Measurements from ENCODE around the gene CPM. TPM values are rescaled to one million over a fixed set of nuclear protein-coding genes. Genes with fewer than 3 reads are reported as not detected.

Gene CPM
- total and polyA plus RNA-seq, 8 donors: 5.7 to 103 (median 45.8) TPM

DNA sequence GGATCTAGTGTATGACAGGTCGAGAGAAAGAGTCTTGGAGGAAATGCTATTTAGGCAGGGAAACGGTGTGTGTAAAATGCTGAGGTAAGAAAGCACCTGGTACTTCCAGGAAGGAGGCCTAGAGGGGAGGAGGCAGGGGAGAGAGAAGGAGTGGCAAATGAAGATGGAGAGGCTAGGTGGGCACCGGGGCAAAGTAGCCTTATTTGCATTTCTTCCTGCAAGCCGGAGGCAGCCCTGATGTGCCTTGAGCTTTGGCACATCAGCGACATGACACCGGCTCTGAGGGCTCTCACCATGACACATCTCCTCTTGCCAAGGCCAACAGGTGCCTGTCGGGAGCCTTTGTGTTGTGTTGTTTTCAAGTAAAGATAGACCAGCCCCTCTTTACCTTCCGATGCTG is 61.6 kb downstream of the CPM start:
- Histone ChIP-seq H3K36me3 (peaks cover 3 to 52% (median 39%) of the 10 kb centered on the region in 4 donors), H3K9me3 (no peaks in the 10 kb centered on the region), H3K27me3 (no peaks in the 10 kb centered on the region), H3K4me3 (no peak overlapping the region), H3K27ac (no peak overlapping the region), H3K4me1 (no peaks in the 10 kb centered on the region)
- DNase-seq: no peak
- no peak for TF ChIP-seq EP300 (IDR thresholded peaks at IDR 0.05)
- no peak for TF ChIP-seq POLR2AphosphoS5 (IDR thresholded peaks at IDR 0.05)
- TF ChIP-seq, protein P1, sequence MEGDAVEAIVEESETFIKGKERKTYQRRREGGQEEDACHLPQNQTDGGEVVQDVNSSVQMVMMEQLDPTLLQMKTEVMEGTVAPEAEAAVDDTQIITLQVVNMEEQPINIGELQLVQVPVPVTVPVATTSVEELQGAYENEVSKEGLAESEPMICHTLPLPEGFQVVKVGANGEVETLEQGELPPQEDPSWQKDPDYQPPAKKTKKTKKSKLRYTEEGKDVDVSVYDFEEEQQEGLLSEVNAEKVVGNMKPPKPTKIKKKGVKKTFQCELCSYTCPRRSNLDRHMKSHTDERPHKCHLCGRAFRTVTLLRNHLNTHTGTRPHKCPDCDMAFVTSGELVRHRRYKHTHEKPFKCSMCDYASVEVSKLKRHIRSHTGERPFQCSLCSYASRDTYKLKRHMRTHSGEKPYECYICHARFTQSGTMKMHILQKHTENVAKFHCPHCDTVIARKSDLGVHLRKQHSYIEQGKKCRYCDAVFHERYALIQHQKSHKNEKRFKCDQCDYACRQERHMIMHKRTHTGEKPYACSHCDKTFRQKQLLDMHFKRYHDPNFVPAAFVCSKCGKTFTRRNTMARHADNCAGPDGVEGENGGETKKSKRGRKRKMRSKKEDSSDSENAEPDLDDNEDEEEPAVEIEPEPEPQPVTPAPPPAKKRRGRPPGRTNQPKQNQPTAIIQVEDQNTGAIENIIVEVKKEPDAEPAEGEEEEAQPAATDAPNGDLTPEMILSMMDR (IDR thresholded peaks at IDR 0.05): no peak
- no peak for TF ChIP-seq POLR2A (IDR thresholded peaks at IDR 0.05)
- intact Hi-C loops (cut with DNase I; ENCODE audit: low total_unique reads): no loop called here
- 75 to 89% (median 80%) methylated on average over 7 to 8 of the region's 8 CpGs for WGBS, 5 donors

DNA sequence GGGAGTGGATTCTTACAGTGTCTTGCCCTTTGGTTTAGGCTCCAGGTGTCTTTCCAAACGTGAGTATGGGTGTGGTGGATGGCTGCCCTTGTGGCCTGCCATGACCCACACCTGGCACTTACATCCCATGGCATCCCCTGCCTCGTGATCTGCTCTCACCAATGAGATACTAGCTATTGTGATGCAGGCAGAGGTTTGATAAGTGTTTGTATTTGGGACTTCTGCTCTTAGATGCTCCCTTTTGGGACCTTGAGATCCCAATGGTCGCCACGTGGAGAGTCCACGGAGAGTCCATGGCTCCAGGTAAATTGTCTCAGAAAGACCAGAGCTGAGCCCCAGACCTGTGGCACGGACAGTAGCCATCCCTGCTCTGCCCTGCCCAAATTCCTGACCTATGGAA is 62.5 kb downstream of the CPM start:
- Histone ChIP-seq H3K27ac (no peak overlapping the region), H3K36me3 (peaks cover 3 to 57% (median 40%) of the 10 kb centered on the region in 4 donors), H3K27me3 (no peaks in the 10 kb centered on the region), H3K4me1 (no peaks in the 10 kb centered on the region), H3K9me3 (no peaks in the 10 kb centered on the region), H3K4me3 (no peak overlapping the region)
- intact Hi-C loops (cut with DNase I; ENCODE audit: low total_unique reads): no loop called here
- no peak for DNase-seq
- 80 to 87% (median 81%) methylated on average over 6 of the region's 6 CpGs for WGBS, 5 donors
- TF ChIP-seq, protein P1 (IDR thresholded peaks at IDR 0.05): no peak
- no peak for TF ChIP-seq POLR2AphosphoS5 (IDR thresholded peaks at IDR 0.05)
- TF ChIP-seq POLR2A (IDR thresholded peaks at IDR 0.05): no peak
- TF ChIP-seq EP300 (IDR thresholded peaks at IDR 0.05): no peak

DNA sequence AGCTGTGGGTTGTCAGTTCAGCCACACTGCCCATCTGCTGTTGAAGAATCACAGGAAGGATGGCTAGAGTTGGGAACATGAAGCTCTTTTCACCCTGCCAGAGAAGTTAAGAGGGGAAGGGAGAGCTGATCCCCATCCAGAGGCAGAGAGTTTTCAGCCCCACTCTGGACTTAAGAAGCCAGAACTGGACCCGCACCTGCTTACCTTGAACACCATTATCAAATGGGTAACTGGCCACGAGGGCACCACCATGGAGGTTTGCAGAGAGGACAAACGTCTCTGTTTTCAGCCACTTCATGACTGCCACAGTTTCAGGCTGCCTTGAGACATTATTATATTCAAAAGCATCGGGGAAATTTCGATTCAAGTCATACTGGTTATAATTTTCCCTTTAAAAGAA is 63.0 kb downstream of the CPM start:
- DNase-seq: no peak
- intact Hi-C loops (cut with DNase I; ENCODE audit: low total_unique reads): no loop called here
- no peaks in the 10 kb centered on the region for H3K4me1 ChIP-seq
- H3K36me3 ChIP-seq: peaks cover 3 to 57% (median 40%) of the 10 kb centered on the region in 4 donors
- H3K27ac ChIP-seq: no peak overlapping the region
- H3K4me3 ChIP-seq: no peak overlapping the region
- 84 to 89% (median 86%) methylated on average over 5 of the region's 5 CpGs for WGBS, 5 donors
- TF ChIP-seq EP300 (IDR thresholded peaks at IDR 0.05) (no peak), POLR2A (IDR thresholded peaks at IDR 0.05) (no peak), POLR2AphosphoS5 (IDR thresholded peaks at IDR 0.05) (no peak)
- TF ChIP-seq, protein P1 (IDR thresholded peaks at IDR 0.05): no peak
- H3K27me3 ChIP-seq: no peaks in the 10 kb centered on the region
- H3K9me3 ChIP-seq: no peaks in the 10 kb centered on the region

DNA sequence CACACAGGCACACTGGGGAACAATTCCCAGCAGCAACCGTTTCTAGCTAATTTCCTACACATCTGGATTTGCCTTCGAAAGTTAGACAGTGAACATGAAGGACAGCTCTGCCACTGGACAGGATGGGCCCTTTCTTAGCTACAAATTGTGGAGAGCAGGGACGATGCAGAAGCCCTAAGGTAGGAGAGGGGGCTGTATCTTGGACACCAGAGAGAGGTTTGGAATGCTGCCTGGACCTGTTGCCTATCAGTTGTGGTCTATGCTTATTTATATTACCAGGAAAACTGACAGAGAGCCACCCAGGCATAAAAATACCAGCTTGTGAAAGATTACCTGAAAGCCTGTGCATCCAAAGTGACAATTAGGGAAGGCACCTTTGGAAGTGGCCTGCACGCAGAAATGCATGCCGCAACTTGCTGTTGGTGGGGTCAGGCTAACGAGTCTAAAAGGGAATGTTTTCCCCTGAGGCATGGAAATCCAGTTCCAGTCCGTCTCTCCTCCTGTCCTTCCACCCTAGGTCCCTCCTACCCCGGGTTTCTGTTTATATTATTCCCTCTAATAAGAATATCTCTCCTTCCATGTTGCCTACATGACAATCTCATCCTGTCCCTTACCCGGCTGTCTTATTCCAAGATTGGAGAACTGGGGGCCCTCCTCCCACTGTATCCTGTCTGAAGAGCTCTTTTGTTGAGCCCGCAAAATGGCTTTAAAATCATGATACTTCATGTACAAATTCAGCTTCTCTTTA is 64.8 kb downstream of the CPM start:
- Histone ChIP-seq H3K4me3 (no peak overlapping the region), H3K27ac (no peak overlapping the region), H3K27me3 (no peaks in the 10 kb centered on the region), H3K4me1 (peaks cover 0 to 8% (median 0%) of the 10 kb centered on the region in 4 donors), H3K9me3 (no peaks in the 10 kb centered on the region), H3K36me3 (peaks cover 3 to 57% (median 40%) of the 10 kb centered on the region in 4 donors)
- TF ChIP-seq, protein P1 (IDR thresholded peaks at IDR 0.05): no peak
- no peak for TF ChIP-seq POLR2A (IDR thresholded peaks at IDR 0.05)
- no peak for TF ChIP-seq POLR2AphosphoS5 (IDR thresholded peaks at IDR 0.05)
- no peak for TF ChIP-seq EP300 (IDR thresholded peaks at IDR 0.05)
- no peak for DNase-seq
- intact Hi-C loops (cut with DNase I; ENCODE audit: low total_unique reads): no loop called here
- WGBS, 5 donors: 61 to 79% (median 69%) methylated on average over 10 of the region's 10 CpGs
